Cardiac fibroblast (primary cell): ENCODE data around the gene EIF3B.

Source experiments
- DNase-seq, 2 donors: peaks; one replicate each; pipeline versions ENCODE4 v3.0.0 to v3.0.0-alpha.2; 2010; ENCODE audit warnings: low read depth in 2 of 2
- H3K4me3 ChIP-seq, 2 donors: replicated peaks in 1 of 2; 1 replicate in 1 of 2; 2 replicates in 1 of 2; pipeline ENCODE4 v1.5.1; 2011; ENCODE audit warnings: low read depth in 2 of 2, low read length in 2 of 2, mild to moderate bottlenecking in 2 of 2, moderate library complexity in 1 of 2
- CTCF ChIP-seq: IDR thresholded peaks from one replicate; pipeline ENCODE4 v1.5.1; 2011; ENCODE audit warnings: low read depth, mild to moderate bottlenecking, low read length, inconsistent platforms

The EIF3B gene

GRCh38 chr7:2394566-2395082 is 40.0 kb downstream of the EIF3B start:
- DNase-seq = no peak
- no peak for TF ChIP-seq CTCF
- no peak overlapping the region for H3K4me3 ChIP-seq

GRCh38 chr7:2398506-2398905 is 43.9 kb downstream of the EIF3B start:
- no peak for DNase-seq
- no peak overlapping the region for H3K4me3 ChIP-seq
- no peak for TF ChIP-seq CTCF

- DNase-seq = peak; percentile 94 to 97
- peak overlapping the region in 1 of 2 donors; percentile 24 for H3K4me3 ChIP-seq
- no peak for TF ChIP-seq CTCF
Measured at GRCh38 chr7:2399848-2400587, 45.4 kb downstream of the EIF3B start.

GRCh38 chr7:2402687-2403013 is 48.0 kb downstream of the EIF3B start:
- TF ChIP-seq CTCF = no peak
- peak overlapping the region; percentile 55 to 69 for H3K4me3 ChIP-seq
- DNase-seq = no peak

GRCh38 chr7:2403014-2403717 is 48.5 kb downstream of the EIF3B start, which contains the start of gene CHST12:
Gene CHST12 (plus strand): TSS chr7:2403611. CDS start chr7:2432640, 29,029 bp downstream.
- DNase-seq = peak; percentile 93 to 97
- TF ChIP-seq CTCF = no peak
- H3K4me3 ChIP-seq = peak within 1 kb of the TSS; percentile 69 to 82

- TF ChIP-seq CTCF = peak; percentile 4
- H3K4me3 ChIP-seq = peak overlapping the region; percentile 63 to 82
- DNase-seq = peak; percentile 25 to 42
Measured at GRCh38 chr7:2403718-2404648, 49.4 kb downstream of the EIF3B start.
